ENCODE results near the gene FPGS. TPM values are rescaled to one million over a fixed set of nuclear protein-coding genes. Genes with fewer than 3 reads are reported as not detected.

Gene FPGS
- total RNA-seq, 1 experiment from 2014 or later, result 81.7 TPM

DNA sequence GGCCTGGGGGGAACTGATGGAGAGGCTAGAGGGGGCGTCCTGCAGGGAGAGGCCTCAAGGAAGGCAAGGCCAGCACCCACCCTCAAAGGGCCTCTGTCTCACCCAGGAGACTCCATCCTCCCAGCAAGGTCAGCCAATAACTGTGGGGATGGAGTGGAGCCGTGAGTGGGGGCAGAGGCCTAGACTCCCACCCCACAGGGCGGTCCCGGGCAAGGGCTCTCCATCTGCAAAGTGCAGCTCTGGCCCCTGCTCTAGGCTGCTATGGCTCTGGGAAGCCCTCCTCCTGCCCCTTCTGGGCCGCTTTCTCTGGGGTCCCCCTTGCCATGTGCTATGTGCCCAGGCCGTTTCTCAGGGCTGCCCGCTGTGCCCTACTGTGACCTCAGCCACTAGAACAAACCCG is 14.0 kb downstream of the FPGS start:
- POLR2A ChIA-PET, result no interaction called here
- CTCF ChIA-PET, result interaction anchor here (3.5 kb wide), 1 partner anchor 53 kb away, joined by 16 read pairs; no protein-coding TSS in a partner anchor
- Mint-ChIP-seq H3K36me3 (peaks cover 16% of the 10 kb centered on the region; the same call in 1 of the 2 replicates), H3K27ac (peak overlapping the region; percentile 68; the same call in 1 of the 2 replicates), H3K4me3 (no peak overlapping the region), H3K9me3 (no peaks in the 10 kb centered on the region), H3K27me3 (ENCODE audit: low read depth) (no peaks in the 10 kb centered on the region), H3K4me1 (no peaks in the 10 kb centered on the region)
- ATAC-seq (no peak), DNase-seq (ENCODE audit: low spot score) (no peak)
- TF ChIP-seq ATF1 (CRISPR knock-in tag; IDR thresholded peaks at IDR 0.05) (no peak), TP53 (CRISPR knock-in tag; IDR thresholded peaks at IDR 0.05) (no peak), NFATC4 (CRISPR knock-in tag; IDR thresholded peaks at IDR 0.05) (no peak), MYBL2 (CRISPR knock-in tag; IDR thresholded peaks at IDR 0.05) (no peak), ZNF263 (CRISPR knock-in tag; IDR thresholded peaks at IDR 0.05; ENCODE audit: low read depth) (no peak), SMAD4 (CRISPR knock-in tag; IDR thresholded peaks at IDR 0.05) (no peak), JUN (CRISPR knock-in tag; IDR thresholded peaks at IDR 0.05) (no peak), TEAD1 (CRISPR knock-in tag; IDR thresholded peaks at IDR 0.05) (no peak), FOXK1 (CRISPR knock-in tag; IDR thresholded peaks at IDR 0.05) (no peak)
- TF ChIP-seq, protein P1, sequence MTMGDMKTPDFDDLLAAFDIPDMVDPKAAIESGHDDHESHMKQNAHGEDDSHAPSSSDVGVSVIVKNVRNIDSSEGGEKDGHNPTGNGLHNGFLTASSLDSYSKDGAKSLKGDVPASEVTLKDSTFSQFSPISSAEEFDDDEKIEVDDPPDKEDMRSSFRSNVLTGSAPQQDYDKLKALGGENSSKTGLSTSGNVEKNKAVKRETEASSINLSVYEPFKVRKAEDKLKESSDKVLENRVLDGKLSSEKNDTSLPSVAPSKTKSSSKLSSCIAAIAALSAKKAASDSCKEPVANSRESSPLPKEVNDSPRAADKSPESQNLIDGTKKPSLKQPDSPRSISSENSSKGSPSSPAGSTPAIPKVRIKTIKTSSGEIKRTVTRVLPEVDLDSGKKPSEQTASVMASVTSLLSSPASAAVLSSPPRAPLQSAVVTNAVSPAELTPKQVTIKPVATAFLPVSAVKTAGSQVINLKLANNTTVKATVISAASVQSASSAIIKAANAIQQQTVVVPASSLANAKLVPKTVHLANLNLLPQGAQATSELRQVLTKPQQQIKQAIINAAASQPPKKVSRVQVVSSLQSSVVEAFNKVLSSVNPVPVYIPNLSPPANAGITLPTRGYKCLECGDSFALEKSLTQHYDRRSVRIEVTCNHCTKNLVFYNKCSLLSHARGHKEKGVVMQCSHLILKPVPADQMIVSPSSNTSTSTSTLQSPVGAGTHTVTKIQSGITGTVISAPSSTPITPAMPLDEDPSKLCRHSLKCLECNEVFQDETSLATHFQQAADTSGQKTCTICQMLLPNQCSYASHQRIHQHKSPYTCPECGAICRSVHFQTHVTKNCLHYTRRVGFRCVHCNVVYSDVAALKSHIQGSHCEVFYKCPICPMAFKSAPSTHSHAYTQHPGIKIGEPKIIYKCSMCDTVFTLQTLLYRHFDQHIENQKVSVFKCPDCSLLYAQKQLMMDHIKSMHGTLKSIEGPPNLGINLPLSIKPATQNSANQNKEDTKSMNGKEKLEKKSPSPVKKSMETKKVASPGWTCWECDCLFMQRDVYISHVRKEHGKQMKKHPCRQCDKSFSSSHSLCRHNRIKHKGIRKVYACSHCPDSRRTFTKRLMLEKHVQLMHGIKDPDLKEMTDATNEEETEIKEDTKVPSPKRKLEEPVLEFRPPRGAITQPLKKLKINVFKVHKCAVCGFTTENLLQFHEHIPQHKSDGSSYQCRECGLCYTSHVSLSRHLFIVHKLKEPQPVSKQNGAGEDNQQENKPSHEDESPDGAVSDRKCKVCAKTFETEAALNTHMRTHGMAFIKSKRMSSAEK (CRISPR knock-in tag; IDR thresholded peaks at IDR 0.05; ENCODE audit: borderline replicate concordance), result no peak
- TF ChIP-seq, protein P2, sequence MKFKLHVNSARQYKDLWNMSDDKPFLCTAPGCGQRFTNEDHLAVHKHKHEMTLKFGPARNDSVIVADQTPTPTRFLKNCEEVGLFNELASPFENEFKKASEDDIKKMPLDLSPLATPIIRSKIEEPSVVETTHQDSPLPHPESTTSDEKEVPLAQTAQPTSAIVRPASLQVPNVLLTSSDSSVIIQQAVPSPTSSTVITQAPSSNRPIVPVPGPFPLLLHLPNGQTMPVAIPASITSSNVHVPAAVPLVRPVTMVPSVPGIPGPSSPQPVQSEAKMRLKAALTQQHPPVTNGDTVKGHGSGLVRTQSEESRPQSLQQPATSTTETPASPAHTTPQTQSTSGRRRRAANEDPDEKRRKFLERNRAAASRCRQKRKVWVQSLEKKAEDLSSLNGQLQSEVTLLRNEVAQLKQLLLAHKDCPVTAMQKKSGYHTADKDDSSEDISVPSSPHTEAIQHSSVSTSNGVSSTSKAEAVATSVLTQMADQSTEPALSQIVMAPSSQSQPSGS (CRISPR knock-in tag; IDR thresholded peaks at IDR 0.05; ENCODE audit: borderline replicate concordance, low read depth), result no peak
- TF ChIP-seq, protein P3, sequence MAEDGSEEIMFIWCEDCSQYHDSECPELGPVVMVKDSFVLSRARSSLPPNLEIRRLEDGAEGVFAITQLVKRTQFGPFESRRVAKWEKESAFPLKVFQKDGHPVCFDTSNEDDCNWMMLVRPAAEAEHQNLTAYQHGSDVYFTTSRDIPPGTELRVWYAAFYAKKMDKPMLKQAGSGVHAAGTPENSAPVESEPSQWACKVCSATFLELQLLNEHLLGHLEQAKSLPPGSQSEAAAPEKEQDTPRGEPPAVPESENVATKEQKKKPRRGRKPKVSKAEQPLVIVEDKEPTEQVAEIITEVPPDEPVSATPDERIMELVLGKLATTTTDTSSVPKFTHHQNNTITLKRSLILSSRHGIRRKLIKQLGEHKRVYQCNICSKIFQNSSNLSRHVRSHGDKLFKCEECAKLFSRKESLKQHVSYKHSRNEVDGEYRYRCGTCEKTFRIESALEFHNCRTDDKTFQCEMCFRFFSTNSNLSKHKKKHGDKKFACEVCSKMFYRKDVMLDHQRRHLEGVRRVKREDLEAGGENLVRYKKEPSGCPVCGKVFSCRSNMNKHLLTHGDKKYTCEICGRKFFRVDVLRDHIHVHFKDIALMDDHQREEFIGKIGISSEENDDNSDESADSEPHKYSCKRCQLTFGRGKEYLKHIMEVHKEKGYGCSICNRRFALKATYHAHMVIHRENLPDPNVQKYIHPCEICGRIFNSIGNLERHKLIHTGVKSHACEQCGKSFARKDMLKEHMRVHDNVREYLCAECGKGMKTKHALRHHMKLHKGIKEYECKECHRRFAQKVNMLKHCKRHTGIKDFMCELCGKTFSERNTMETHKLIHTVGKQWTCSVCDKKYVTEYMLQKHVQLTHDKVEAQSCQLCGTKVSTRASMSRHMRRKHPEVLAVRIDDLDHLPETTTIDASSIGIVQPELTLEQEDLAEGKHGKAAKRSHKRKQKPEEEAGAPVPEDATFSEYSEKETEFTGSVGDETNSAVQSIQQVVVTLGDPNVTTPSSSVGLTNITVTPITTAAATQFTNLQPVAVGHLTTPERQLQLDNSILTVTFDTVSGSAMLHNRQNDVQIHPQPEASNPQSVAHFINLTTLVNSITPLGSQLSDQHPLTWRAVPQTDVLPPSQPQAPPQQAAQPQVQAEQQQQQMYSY (CRISPR knock-in tag; IDR thresholded peaks at IDR 0.05), result no peak
- TF ChIP-seq, protein P4, sequence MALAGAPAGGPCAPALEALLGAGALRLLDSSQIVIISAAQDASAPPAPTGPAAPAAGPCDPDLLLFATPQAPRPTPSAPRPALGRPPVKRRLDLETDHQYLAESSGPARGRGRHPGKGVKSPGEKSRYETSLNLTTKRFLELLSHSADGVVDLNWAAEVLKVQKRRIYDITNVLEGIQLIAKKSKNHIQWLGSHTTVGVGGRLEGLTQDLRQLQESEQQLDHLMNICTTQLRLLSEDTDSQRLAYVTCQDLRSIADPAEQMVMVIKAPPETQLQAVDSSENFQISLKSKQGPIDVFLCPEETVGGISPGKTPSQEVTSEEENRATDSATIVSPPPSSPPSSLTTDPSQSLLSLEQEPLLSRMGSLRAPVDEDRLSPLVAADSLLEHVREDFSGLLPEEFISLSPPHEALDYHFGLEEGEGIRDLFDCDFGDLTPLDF (CRISPR knock-in tag; IDR thresholded peaks at IDR 0.05), result no peak
- TF ChIP-seq, protein P5, sequence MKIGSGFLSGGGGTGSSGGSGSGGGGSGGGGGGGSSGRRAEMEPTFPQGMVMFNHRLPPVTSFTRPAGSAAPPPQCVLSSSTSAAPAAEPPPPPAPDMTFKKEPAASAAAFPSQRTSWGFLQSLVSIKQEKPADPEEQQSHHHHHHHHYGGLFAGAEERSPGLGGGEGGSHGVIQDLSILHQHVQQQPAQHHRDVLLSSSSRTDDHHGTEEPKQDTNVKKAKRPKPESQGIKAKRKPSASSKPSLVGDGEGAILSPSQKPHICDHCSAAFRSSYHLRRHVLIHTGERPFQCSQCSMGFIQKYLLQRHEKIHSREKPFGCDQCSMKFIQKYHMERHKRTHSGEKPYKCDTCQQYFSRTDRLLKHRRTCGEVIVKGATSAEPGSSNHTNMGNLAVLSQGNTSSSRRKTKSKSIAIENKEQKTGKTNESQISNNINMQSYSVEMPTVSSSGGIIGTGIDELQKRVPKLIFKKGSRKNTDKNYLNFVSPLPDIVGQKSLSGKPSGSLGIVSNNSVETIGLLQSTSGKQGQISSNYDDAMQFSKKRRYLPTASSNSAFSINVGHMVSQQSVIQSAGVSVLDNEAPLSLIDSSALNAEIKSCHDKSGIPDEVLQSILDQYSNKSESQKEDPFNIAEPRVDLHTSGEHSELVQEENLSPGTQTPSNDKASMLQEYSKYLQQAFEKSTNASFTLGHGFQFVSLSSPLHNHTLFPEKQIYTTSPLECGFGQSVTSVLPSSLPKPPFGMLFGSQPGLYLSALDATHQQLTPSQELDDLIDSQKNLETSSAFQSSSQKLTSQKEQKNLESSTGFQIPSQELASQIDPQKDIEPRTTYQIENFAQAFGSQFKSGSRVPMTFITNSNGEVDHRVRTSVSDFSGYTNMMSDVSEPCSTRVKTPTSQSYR (CRISPR knock-in tag; IDR thresholded peaks at IDR 0.05), result no peak
- TF ChIP-seq, protein P6, sequence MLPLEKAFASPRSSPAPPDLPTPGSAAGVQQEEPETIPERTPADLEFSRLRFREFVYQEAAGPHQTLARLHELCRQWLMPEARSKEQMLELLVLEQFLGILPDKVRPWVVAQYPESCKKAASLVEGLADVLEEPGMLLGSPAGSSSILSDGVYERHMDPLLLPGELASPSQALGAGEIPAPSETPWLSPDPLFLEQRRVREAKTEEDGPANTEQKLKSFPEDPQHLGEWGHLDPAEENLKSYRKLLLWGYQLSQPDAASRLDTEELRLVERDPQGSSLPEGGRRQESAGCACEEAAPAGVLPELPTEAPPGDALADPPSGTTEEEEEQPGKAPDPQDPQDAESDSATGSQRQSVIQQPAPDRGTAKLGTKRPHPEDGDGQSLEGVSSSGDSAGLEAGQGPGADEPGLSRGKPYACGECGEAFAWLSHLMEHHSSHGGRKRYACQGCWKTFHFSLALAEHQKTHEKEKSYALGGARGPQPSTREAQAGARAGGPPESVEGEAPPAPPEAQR (CRISPR knock-in tag; IDR thresholded peaks at IDR 0.05), result no peak
- TF ChIP-seq, protein P7, sequence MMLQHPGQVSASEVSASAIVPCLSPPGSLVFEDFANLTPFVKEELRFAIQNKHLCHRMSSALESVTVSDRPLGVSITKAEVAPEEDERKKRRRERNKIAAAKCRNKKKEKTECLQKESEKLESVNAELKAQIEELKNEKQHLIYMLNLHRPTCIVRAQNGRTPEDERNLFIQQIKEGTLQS (CRISPR knock-in tag; conservative IDR thresholded peaks at IDR 0.05), result no peak

All from WTC11 (cell line).